HepG2 (cell line): ENCODE measurements around the gene SLC44A4. TPM values are rescaled to one million over a fixed set of nuclear protein-coding genes. Genes with fewer than 3 reads are reported as not detected.

ENCODE experiments used
- BHLHE40 ChIP-seq: IDR thresholded peaks from 2 replicates; pipeline ENCODE4 v1.6.1; 2011; ENCODE audit warnings: low read length, improper control_type of control experiment
- BORCS8-MEF2B ChIP-seq: sonication (generic); formaldehyde crosslinking; IDR thresholded peaks from 2 replicates; pipeline ENCODE4 v1.8.0; 2022; ENCODE audit warnings: mild to moderate bottlenecking, missing genetic modification reagents
- DNMT3B ChIP-seq: conservative IDR thresholded peaks from 2 replicates; pipeline ENCODE4 v1.6.1; 2016; ENCODE audit warnings: missing biosample characterization, control low read depth
- ETV6 ChIP-seq: sonication (generic); formaldehyde crosslinking; conservative IDR thresholded peaks from 2 replicates; pipeline ENCODE4 v1.4.0; 2020; ENCODE audit warnings: missing genetic modification reagents
- GTF3A ChIP-seq: sonication (generic); formaldehyde crosslinking; conservative IDR thresholded peaks from 2 replicates; pipeline ENCODE4 v1.4.0; 2020; ENCODE audit warnings: mild to moderate bottlenecking, missing genetic modification reagents
- NCOR1 ChIP-seq: fragments of 200-600 bp; sonication (generic); IDR thresholded peaks from 2 replicates; pipeline ENCODE4 v1.7.0; 2017; ENCODE audit warnings: antibody characterized with exemption, low read length, borderline replicate concordance
- POLR2AphosphoS2 ChIP-seq: IDR thresholded peaks from 2 replicates; pipeline ENCODE4 v1.6.1; 2011; ENCODE audit warnings: low read depth, low read length, improper control_type of control experiment
- POLR2AphosphoS5 ChIP-seq: IDR thresholded peaks from 2 replicates; pipeline ENCODE4 v1.6.1; 2012; ENCODE audit warnings: low read depth, low read length
- SIN3A ChIP-seq: IDR thresholded peaks from 2 replicates; pipeline ENCODE4 v1.6.1; 2011; ENCODE audit warnings: low read depth, mild to moderate bottlenecking, control low read depth, low read length, borderline replicate concordance
- ZFX ChIP-seq: sonication (generic); formaldehyde crosslinking; IDR thresholded peaks from 2 replicates; pipeline ENCODE4 v1.4.0; 2020; ENCODE audit warnings: mild to moderate bottlenecking, low read depth, missing genetic modification reagents, moderate library complexity
- ZNF207 ChIP-seq: fragments of 450-650 bp; IDR thresholded peaks from 2 replicates; pipeline ENCODE4 v1.6.1; 2016; ENCODE audit warnings: antibody characterized with exemption, borderline replicate concordance
- ZNF253 ChIP-seq: sonication (generic); formaldehyde crosslinking; IDR thresholded peaks from 2 replicates; pipeline ENCODE4 v1.8.0; 2022; ENCODE audit warnings: mild to moderate bottlenecking, missing genetic modification reagents, borderline replicate concordance
- ZNF350 ChIP-seq: sonication (generic); formaldehyde crosslinking; IDR thresholded peaks from 2 replicates; pipeline ENCODE4 v1.4.0; 2020; ENCODE audit warnings: mild to moderate bottlenecking, low read depth, missing genetic modification reagents, borderline replicate concordance
- ZNF446 ChIP-seq: sonication (generic); formaldehyde crosslinking; IDR thresholded peaks from 2 replicates; pipeline ENCODE4 v1.5.0; 2020; ENCODE audit warnings: mild to moderate bottlenecking, missing genetic modification reagents
- ZNF644 ChIP-seq: IDR thresholded peaks from 2 replicates; pipeline ENCODE4 v1.6.1; 2016; ENCODE audit warnings: low read depth
- ZNF724P ChIP-seq: sonication (generic); formaldehyde crosslinking; IDR thresholded peaks from 2 replicates; pipeline ENCODE4 v1.8.0; 2022; ENCODE audit warnings: missing genetic modification reagents, borderline replicate concordance
- polyA plus RNA-seq, 8 experiments: library from polyadenylated mRNA; depleted of rRNA in 3 of 8; stranded (reverse) in 7 of 8; unstranded in 1 of 8; fragments of >200 nt; fragmentation: Illumina TruSeq in 4 of 8; extraction: Trizol in 4 of 8; gene quantifications; 2 replicates each; pipeline versions ENCODE4 v1.2.1 to v1.2.3, GENCODE V29; 2011 to 2016; ENCODE audit warnings: low read depth in 4 of 8, missing spikeins in 1 of 8, mixed read lengths in 1 of 8; ENCODE audit not compliant: insufficient read depth in 1 of 8
- total RNA-seq, 5 experiments: library from RNA; depleted of rRNA; stranded (reverse); fragments of >200 nt; fragmentation: Illumina TruSeq; extraction: Trizol; gene quantifications; 2 replicates each; pipeline ENCODE4 v1.2.3, GENCODE V29; 2016; ENCODE audit warnings: low read depth in 1 of 5
- TF ChIP-seq, protein P1 (sequence below): sonication (generic); formaldehyde crosslinking; IDR thresholded peaks from 2 replicates; pipeline ENCODE4 v1.5.0; 2020; ENCODE audit warnings: mild to moderate bottlenecking, missing genetic modification reagents, borderline replicate concordance
- TF ChIP-seq, protein P2 (sequence below): sonication (generic); formaldehyde crosslinking; IDR thresholded peaks from 2 replicates; pipeline ENCODE4 v1.9.0; 2021; ENCODE audit warnings: missing genetic modification reagents, borderline replicate concordance
- TF ChIP-seq, protein P3 (sequence below): sonication (generic); formaldehyde crosslinking; IDR thresholded peaks from 2 replicates; pipeline ENCODE4 v1.8.0; 2022; ENCODE audit warnings: mild to moderate bottlenecking, missing genetic modification reagents, borderline replicate concordance
- TF ChIP-seq, protein P4 (sequence below): sonication (generic); IDR thresholded peaks from 2 replicates; pipeline ENCODE4 v1.6.1; 2016; ENCODE audit warnings: low read depth, borderline replicate concordance
- TF ChIP-seq, protein P5 (sequence below): sonication (generic); formaldehyde crosslinking; IDR thresholded peaks from 2 replicates; pipeline ENCODE4 v1.5.0; 2020; ENCODE audit warnings: missing genetic modification reagents

SLC44A4 gene
- total and polyA plus RNA-seq, 2 of the 13 experiments (the other 11 are each of a cell fraction or from before 2014, with no cell fraction given): 3.5 to 5.9 TPM

DNA sequence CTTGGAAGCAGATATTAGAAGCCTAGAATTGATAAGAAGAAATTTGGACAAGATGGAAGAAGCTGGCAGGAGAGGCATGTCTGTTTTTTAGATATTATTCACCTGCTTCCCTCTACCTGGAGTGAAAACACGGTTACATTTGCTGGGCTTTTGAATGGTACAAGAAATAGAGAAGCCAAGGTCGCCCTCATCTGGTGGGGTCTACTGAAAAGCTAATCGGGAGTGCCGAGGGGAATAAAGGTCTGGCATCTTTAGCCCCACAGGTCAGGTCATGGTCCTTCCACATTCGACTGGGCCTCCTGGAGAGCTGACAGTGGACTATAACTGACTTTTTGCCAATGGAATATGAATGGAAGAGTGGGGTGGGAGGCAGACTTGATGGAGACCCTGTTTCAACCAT, 44.1 kb upstream of the SLC44A4 start (continued):
- TF ChIP-seq, protein P1, sequence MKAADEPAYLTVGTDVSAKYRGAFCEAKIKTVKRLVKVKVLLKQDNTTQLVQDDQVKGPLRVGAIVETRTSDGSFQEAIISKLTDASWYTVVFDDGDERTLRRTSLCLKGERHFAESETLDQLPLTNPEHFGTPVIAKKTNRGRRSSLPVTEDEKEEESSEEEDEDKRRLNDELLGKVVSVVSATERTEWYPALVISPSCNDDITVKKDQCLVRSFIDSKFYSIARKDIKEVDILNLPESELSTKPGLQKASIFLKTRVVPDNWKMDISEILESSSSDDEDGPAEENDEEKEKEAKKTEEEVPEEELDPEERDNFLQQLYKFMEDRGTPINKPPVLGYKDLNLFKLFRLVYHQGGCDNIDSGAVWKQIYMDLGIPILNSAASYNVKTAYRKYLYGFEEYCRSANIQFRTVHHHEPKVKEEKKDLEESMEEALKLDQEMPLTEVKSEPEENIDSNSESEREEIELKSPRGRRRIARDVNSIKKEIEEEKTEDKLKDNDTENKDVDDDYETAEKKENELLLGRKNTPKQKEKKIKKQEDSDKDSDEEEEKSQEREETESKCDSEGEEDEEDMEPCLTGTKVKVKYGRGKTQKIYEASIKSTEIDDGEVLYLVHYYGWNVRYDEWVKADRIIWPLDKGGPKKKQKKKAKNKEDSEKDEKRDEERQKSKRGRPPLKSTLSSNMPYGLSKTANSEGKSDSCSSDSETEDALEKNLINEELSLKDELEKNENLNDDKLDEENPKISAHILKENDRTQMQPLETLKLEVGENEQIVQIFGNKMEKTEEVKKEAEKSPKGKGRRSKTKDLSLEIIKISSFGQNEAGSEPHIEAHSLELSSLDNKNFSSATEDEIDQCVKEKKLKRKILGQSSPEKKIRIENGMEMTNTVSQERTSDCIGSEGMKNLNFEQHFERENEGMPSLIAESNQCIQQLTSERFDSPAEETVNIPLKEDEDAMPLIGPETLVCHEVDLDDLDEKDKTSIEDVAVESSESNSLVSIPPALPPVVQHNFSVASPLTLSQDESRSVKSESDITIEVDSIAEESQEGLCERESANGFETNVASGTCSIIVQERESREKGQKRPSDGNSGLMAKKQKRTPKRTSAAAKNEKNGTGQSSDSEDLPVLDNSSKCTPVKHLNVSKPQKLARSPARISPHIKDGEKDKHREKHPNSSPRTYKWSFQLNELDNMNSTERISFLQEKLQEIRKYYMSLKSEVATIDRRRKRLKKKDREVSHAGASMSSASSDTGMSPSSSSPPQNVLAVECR (CRISPR knock-in tag): 0 out of 2 replicates have a peak, but pooled peaks have one; percentile 15
- TF ChIP-seq, protein P2, sequence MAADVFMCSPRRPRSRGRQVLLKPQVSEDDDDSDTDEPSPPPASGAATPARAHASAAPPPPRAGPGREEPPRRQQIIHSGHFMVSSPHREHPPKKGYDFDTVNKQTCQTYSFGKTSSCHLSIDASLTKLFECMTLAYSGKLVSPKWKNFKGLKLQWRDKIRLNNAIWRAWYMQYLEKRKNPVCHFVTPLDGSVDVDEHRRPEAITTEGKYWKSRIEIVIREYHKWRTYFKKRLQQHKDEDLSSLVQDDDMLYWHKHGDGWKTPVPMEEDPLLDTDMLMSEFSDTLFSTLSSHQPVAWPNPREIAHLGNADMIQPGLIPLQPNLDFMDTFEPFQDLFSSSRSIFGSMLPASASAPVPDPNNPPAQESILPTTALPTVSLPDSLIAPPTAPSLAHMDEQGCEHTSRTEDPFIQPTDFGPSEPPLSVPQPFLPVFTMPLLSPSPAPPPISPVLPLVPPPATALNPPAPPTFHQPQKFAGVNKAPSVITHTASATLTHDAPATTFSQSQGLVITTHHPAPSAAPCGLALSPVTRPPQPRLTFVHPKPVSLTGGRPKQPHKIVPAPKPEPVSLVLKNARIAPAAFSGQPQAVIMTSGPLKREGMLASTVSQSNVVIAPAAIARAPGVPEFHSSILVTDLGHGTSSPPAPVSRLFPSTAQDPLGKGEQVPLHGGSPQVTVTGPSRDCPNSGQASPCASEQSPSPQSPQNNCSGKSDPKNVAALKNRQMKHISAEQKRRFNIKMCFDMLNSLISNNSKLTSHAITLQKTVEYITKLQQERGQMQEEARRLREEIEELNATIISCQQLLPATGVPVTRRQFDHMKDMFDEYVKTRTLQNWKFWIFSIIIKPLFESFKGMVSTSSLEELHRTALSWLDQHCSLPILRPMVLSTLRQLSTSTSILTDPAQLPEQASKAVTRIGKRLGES: no peak
- TF ChIP-seq BORCS8-MEF2B (CRISPR knock-in tag) (no peak), ZFX (CRISPR knock-in tag) (peak; percentile 28; the same call in 1 of the 2 replicates), ZNF446 (CRISPR knock-in tag) (no peak), BHLHE40 (no peak), GTF3A (CRISPR knock-in tag) (no peak), SIN3A (no peak), POLR2AphosphoS2 (no peak), NCOR1 (no peak), POLR2AphosphoS5 (no peak), ZNF207 (no peak), DNMT3B (no peak), ZNF350 (CRISPR knock-in tag) (peak; percentile 30; the same call in 1 of the 2 replicates), ZNF724P (CRISPR knock-in tag) (no peak), ZNF253 (CRISPR knock-in tag) (no peak), ZNF644 (CRISPR knock-in tag) (no peak), ETV6 (CRISPR knock-in tag) (no peak)
- TF ChIP-seq, protein P3, sequence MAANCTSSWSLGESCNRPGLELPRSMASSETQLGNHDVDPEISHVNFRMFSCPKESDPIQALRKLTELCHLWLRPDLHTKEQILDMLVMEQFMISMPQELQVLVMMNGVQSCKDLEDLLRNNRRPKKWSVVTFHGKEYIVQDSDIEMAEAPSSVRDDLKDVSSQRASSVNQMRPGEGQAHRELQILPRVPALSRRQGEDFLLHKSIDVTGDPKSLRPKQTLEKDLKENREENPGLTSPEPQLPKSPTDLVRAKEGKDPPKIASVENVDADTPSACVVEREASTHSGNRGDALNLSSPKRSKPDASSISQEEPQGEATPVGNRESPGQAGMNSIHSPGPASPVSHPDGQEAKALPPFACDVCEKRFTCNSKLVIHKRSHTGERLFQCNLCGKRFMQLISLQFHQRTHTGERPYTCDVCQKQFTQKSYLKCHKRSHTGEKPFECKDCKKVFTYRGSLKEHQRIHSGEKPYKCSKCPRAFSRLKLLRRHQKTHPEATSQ (CRISPR knock-in tag): no peak
- TF ChIP-seq, protein P4, sequence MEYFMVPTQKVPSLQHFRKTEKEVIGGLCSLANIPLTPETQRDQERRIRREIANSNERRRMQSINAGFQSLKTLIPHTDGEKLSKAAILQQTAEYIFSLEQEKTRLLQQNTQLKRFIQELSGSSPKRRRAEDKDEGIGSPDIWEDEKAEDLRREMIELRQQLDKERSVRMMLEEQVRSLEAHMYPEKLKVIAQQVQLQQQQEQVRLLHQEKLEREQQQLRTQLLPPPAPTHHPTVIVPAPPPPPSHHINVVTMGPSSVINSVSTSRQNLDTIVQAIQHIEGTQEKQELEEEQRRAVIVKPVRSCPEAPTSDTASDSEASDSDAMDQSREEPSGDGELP: no peak
- TF ChIP-seq, protein P5, sequence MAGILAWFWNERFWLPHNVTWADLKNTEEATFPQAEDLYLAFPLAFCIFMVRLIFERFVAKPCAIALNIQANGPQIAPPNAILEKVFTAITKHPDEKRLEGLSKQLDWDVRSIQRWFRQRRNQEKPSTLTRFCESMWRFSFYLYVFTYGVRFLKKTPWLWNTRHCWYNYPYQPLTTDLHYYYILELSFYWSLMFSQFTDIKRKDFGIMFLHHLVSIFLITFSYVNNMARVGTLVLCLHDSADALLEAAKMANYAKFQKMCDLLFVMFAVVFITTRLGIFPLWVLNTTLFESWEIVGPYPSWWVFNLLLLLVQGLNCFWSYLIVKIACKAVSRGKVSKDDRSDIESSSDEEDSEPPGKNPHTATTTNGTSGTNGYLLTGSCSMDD (CRISPR knock-in tag): no peak
